ENCODE data around the gene MIPOL1.
"Not testable (repeated sequence)": the region's sequence is repeated elsewhere in the genome, so short reads cannot be mapped to it uniquely, and the experiment has no call there.

Gene MIPOL1

DNA sequence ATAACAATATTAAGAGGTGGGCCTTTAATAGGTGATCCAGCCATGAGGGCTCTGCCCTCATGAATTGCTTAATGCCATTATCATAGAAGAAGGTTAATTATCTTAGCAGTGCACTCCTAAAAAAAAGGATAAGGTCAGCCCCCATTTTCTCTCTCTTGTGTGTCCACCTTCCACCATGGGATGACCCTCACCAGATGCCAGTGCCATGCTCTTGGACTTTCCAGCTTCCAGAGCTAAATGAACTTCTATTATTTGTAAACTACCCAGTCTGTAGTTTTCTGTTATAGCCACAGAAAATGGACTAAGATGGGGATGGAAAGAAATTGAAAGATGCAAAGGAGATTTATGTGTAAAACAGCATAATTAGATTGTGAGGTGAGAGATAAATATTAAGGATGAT, 271.9 kb downstream of the MIPOL1 start:
- DNase-seq = no peak

DNA sequence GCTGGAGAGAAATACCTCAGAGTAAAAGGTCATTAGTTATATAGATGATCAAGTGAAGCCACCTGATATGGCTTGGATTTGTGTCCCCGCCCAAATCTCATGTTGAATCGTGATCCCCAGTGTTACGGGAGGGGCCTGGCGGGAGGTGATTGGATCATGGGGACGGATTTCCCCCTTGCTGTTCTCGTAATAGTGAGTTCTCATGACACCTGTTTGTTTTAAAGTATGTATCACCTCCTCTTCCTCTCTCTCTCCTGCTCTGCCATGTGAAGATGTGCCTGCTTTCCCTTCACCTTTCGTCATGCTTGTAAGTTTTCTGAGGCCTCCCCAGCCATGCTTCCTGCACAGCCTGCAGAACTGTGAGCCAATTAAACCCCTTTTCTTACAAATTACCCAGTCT, 272.5 kb downstream of the MIPOL1 start:
- DNase-seq = no peak

DNA sequence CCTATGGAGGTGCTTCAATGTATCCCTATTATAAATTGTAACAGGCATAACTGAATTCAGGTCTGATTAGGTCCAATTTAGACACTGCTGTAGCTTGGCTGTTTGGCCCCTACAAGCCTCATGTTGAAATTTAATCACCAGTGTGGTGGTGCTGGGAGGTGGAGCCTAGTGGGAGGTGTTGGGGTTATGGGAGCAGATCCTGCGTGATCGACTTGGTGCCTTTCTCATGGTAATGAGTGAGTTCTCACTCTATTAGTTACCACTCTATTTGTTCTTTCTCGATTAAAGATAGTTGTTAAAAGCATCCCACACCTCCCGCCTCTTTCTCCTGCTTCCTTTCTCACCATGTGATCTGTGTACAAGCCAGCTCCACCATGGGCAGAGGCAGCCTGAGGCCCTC, 275.2 kb downstream of the MIPOL1 start:
- DNase-seq = no peak

DNA sequence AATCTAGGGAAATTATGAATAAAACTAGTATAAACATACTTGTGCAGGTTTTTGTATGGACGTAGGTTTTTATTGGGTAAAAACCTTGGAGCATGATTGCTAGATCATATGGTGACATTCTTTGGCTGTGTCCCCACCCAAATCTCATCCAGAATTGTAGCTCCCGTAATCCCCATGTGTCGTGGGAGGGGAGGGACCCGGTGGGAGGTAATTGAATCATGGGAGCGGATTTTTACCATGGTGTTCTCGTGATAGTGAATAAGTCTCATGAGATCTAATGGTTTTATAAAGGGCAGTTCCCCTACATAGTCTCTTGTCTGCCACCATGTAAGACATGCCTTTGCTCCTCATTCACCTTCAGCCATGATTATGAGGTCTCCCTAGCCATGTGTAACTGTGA, 276.5 kb downstream of the MIPOL1 start:
- DNase-seq = no peak

DNA sequence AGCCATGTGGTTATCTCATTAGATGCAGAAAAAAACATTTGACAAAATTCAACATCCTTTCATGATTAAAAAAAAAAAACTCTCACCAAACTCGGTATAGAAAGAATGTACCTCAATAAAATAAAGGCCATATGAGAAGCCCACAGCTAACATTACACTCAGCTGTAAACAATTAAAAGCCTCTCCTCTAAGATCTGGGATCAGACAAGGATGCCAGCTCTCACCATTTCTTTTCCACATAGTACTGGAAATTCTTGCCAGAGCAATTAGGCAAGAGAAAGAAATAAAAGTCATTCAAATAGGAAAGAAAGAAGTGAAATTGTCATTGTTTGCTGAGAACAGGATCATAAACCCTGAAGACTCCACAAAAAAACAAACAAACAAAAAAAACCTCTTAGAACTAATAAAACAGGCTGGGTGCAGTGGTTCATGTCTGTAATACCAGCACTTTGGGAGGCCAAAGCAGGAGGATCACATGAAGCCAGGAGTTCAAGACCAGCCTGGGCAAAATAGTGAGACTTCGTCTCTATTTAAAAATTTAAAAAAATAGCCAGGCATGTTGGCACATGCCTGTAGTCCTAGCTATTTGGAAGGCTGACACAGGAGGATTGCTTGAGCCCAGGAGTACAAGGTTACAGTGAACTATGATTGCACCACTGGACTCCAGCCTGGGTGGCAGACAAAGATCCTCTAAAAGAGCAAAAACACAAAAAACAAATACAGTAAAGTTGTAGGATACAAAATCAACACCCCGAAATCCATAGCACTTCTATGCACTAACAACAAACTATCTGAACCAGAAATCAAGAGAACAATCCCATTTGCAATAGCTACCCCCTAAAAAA, 282.9 kb downstream of the MIPOL1 start:
- no peak for DNase-seq

DNA sequence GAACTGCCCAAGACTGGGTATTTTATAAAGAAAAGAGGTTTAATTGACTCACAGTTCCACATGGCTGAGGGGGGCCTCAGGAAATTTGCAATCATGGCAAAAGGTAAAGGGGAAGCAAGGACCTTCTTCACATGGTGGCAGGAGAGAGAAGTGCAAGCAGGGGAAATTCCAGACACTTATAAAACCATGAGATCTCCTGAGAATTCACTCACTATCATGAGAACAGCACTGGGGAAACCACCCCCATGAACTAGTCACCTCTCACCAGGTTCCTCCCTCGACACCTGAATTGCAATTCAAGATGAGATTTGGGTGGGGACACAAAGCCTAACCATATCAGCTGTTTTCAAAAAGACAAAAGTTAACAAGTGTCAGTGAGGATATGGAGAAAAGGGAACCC, 284.7 kb downstream of the MIPOL1 start:
- no peak for DNase-seq

DNA sequence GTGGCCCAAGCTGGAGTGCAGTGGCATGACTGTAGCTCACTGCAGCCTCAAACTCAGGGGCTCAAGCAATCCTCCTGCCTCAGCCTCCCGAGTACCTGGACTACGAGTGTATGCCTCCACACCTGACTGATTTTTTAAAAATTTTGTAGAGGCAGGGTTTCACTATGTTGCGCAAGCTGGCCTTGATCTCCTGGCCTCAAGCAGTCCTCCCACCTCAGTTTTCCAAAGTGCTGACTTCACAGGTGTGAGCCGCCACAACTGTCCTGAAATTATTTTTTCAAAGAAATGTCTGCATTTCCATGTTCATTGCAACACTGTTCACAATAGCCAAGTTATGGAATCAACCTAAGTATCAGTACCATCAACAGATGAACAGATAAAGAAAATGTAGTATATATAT, 285.9 kb downstream of the MIPOL1 start:
- DNase-seq = no peak

DNA sequence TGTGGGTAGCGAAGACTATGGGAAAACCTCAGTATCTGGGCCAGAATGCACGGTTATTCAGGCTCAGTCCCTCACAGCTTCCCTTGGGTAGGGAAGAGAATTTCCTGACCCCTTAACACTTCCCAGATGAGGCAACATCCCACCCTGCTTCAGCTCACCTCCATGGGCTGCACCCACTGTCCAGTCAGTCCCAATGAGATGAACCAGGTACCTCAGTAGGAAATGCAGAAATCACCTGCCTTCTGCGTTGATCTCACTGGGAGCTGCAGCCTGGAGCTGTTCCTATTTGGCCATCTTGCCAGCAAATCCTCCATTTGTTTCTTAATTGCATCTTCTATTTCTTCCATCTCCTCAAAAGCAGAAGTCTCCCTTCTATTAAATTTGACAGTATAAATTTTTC, 292.9 kb downstream of the MIPOL1 start:
- no peak for DNase-seq

DNA sequence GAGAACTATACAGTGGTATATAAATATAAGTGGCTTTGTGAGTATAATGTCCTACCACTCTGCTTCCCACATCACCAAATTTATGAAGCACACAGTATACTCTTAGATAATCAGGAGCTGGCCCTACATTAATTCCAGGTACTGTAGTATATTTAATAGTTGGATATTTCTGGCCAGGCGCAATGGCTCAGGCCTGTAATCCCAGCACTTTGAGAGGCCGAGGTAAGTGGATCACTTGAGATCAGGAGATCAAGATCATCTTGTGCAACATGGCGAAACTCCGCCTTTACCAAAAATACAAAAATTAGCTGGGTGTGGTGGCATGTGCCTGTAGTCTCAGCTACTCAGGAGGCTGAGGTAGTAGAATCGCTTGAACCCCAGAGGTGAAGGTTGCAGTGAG, 293.3 kb downstream of the MIPOL1 start:
- no peak for DNase-seq

DNA sequence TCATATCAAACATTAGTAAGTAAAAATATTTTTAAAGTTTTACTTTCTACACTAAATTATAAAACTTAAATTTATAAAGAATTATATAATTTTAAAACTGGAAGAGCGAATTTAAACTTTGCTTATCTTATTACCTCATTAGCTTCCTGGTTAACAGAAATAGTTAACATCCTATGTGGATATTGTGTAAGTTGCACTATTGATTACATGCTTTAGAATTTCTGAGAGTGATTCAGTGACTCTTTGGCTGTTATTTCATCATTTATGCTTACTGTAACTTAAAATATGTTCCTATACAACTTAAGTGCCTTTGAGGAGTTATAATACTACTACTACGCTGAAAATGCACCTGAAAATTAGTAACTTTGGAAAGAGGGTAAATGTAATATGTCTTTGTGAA, 295.9 kb downstream of the MIPOL1 start:
- no peak for DNase-seq

DNA sequence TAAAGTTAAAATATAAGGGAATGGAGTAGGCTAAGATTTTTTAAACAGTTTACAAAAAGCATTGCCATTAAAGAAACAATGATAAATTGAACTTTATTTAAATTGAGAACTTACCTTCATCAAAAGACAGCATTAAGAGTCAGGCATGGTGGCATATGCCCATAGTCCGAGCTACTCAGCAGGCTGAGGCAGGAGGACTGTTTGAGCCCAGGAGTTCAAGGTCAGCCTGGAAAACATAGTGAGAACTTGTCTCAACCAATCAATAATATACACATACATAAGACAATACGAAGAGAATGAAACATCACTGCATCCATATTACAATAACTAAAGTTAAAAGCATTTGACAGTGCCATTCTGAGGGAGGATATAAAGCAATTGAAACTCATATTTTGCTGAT, 299.7 kb downstream of the MIPOL1 start:
- no peak for DNase-seq

DNA sequence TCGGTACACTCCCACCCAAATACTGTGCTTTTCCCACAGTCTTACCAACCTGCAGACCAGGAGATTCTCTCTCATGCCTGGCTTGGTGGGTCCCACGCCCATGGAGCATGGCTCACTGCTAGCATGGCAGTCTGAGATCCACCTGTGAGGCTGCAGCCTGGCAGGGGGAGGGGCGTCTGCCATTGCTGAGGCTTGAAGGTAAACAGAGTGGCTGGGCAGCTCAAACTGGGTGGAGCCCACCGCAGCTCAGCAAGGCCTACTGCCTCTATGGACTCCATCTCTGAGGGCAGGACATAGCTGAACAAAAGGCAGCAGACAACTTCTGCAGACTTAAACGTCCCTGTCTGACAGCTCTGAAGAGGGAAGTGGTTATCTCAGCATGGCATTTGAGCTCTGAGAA, 304.1 kb downstream of the MIPOL1 start:
- no peak for DNase-seq

DNA sequence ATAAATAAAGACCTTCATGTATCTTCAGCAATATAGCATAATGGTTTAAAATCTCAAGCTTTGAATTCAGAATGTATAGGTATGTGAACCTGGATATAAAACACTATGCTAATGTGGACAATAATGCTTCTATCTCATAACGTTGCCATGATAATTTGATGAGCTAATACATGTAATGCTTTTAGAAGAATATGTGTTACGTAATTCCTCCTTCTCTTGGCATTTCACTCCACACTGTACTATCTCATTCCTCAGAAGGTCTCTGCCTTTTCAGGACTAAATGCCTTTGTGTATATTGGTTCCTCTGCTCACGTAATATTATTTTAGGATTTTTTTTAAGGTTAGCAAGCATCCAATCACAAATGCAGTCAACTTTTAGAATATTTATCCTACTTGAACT, 310.8 kb downstream of the MIPOL1 start:
- no peak for DNase-seq

DNA sequence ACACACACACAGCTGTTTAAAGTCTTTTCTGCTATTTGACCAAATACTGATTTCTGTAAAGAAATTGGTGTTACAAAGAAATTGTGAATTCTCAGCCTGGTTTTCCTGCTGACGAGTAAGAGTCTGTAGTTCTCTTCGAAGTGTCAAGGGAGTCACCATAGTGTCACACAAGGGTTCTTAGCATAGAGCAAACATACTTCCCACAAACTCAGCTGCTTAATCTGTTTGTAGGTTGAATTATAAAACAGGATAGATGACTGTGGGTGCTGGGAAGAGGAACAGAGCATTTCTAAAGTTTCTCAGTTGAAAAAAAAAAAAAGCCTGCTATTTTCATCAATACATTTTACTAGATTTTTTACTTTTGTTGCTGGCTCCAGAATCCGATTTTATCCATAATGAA, 314.4 kb downstream of the MIPOL1 start:
- no peak for DNase-seq

DNA sequence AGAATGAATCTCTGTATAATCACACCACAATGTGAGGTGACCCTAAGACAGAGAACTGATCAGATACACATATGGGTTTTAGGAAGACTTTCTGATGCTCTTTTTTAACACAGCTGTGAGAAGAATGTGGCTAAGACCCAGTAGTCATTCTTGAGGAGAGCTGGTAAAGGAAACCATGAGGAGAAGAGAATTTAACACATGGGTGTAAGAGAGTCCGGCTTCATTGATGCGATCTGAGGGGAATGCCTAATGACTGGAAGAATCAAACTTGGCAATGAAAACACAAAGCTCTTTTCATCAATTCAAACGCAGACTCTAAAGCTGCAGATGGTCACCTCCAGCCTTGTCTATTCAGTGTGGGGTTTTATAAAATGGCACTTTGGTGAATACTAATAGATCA, 318.0 kb downstream of the MIPOL1 start:
- DNase-seq = no peak

DNA sequence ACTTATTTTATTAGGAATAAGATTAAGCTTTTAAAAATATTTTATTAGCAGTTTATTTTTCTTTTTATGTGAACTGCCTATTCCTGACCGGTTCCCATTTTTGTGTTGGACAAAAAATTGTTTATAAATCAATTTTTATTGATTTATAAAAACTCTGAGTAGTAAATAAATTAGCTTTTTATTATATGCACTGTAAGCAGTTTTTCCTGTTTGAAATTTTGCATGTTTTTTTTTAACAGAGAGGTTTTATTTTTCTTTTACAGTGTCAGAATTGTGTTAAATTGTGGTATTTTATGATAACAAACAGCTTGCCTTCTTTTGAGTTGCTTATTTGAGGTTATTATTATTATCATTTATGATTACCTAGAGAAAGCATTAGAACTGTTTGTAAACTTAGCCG, 329.3 kb downstream of the MIPOL1 start:
- no peak for DNase-seq

DNA sequence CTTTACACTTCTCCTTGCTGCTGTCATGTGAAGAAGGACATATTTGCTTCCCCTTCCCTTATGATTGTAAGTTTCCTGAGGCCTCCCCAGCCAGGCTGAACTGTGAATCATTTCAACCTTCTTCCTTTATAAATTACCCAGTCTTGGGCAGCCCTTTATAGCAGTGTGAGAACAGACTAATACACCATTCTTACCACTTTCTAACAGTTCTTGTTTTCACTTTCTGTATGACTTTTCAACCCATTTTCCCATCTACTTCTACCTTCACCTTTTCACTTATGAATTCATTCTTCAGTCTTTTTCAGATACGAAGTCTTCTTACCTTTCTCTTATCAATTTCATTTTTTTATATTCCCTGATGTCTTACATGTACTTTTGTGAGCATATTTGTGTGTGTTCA, 342.3 kb downstream of the MIPOL1 start:
- DNase-seq = no peak

DNA sequence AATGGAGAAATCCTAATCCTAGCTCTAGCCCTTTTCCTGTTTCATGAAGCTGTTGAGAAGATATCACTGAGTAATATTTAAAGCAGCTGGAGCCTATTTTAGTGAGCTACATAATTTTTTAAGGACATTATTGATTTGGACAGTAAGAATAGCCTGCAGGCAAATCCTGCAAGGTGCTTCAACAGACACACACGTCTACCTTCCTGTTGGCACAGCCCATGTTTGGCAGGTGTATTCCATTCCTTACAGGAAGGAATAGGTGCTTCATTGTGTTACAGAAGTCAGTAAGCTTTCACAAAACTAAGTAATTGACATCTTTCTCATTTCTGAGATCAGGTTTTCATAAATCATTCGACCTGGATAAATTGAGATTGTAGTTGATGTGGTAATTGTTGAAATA, 346.7 kb downstream of the MIPOL1 start:
- no peak for DNase-seq

DNA sequence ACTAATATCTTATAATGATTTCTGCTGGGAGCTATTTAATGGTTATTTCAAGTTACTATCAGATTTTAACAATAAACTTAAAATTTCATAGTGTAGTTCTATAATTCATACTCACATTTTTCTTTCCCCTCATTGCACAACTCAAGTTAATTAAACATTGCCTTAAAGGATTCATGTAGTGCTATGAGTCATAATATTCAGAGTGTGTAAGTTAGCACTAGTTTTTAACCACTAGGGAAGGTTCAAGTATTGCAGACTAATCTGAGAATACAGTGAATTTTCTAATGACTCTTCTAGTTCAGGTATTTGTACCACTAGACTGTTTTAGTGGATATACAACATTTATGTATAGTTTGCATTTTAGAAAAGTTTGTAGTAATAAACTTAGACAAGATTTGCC, 347.4 kb downstream of the MIPOL1 start:
- no peak for DNase-seq

DNA sequence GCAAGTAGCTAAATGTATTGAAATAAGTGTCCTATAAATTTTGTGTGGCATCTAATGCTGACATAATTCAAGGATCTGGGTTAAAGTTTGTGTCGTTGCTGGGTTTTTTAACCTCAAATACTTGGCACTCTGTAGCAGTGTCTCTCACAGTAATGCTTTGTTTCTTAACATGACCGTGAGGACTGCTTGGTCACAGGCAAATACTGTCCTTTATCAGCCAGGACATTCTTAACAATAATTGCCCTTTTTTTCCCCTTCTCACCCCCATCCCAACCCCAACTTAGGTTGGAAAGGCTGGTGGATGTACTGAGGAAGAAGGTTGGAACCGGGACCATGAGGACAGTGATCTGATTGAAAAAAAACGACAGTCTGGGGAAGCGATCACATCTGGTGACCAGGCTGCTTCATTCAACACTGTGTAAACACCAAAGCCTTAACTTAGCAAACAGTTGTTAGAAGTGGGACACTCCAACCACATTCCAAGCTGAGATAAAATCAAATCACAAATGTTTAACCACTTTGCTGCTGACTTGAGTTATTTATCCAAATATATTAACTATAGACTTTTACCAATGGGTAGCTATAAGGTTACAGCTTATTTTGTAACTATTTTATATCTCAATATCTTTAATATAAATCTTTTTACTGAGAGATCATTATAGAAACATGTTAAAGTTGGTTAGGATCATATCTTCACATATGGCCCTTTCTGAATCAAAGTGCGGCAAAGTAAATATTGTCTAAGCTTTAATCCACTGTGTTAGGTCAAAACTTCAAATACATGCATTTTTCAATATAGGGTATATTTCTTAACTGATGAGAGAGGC, 349.1 kb downstream of the MIPOL1 start:
- no peak for DNase-seq

DNA sequence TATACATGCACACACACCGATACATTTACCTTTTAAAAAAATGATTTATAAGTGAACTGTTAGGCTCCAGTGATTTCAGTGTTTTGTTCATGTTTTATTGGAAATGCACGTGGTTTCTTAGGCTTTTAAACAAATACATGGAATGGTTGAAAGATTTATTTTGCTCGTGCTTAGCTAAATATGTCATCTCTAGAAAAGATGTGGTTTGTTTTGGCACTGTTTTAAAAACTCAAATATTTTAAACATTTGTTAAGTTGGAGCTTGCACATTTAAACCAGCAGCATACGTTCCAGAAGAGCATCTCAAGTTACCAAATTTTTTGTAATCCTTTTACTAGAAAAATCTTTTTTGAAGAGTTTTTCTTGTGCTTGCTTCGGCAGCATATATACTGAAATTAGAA, 352.8 kb downstream of the MIPOL1 start:
- DNase-seq = no peak

DNA sequence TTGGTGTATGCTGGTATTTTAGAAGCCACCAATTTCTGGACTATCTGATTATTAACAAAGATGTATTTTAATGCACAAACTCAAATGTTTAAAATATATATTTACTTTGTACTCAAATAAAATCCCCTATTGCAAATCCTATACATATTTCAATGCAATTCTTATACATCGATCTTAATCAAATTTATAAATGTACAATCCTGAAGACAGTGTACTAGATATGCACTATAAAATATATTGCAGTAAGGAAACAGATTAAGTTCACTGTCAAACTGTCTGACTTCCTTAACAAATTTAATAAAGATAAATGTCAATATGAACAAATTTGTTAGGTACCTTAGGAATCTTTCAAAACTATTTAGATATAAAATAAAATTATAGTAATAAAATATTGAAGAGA, 353.4 kb downstream of the MIPOL1 start:
- no peak for DNase-seq

DNA sequence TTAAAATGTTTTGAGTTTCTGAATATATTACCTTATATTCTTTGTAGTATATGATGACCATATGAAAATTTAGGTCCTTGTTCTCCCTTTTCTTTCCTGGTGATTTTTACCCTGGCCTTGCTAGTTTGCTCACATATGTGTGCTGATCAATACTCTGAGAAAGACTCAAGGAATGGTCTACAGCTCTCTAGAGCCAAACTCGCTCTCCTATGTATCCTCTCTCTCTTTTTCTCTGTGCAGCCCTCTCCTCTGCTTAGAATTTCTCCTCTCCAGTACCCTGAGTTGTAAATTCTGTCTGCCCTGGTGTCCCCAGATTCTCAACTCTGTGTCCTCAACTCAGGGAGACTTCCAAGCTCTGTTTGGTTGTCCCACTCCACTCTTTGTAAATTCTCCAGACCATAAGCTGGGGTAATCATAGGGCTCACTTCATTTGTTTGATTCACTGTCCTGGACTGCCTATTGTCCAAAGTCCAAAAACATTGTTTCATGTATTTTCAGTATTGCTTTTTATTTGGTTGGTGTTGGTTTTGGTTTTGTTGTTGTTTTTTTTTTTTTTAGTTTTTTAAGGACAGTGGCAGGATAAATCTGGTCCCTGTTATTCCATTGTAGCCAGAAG, 356.3 kb downstream of the MIPOL1 start:
- DNase-seq = no peak

DNA sequence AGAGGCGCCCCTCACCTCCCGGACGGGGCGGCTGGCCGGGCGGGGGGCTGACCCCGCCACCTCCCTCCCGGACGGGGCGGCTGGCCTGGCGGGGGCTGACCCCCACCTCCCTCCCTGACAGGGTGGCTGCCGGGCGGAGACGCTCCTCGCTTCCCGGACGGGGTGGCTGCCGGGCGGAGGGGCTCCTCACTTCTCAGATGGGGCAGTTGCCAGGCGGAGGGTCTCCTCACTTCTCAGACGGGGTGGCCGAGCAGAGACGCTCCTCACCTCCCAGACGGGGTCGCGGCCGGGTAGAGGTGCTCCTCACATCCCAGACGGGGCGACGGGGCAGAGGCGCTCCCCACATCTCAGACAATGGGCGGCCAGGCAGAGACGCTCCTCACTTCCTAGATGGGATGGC, 357.9 kb downstream of the MIPOL1 start:
- DNase-seq = not testable (repeated sequence)

Measured in bone marrow (tissue), 2 donors.